NCI-H128 (cell line): ENCODE data around the gene CAMTA1.

Source experiments
- DNase-seq: peaks from one replicate; lab custom pipeline; 2025; ENCODE audit not compliant: unreplicated experiment; lab: John Stamatoyannopoulos, UW

Gene CAMTA1

GRCh38 chr1:7534061-7534825, 749.0 kb downstream of the CAMTA1 start:
- no peak for DNase-seq

DNA sequence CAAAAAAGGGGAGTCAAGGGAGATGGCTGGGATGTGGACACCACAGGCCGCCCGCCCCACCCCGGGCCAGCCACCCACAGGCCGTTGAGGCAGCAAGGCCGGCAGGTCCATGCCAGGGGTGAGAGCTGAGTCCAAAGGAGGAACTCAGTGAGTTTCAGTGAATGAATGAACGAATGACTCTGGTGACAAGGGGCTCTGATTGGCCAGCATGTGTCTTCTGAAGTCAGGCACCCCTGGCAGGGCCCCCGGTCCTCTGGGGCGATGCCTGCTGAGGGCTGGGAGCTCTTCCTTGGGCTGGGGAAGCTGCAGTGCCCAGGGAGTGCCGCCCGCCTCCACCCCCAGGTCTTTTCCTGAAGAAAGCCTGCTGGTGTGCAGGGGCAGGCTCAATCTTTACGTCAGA, 749.8 kb downstream of the CAMTA1 start:
- DNase-seq, result no peak

- DNase-seq, result no peak
Measured at GRCh38 chr1:7535934-7536878, 751.0 kb downstream of the CAMTA1 start.

- DNase-seq, result peak; percentile 37
Measured at GRCh38 chr1:7536891-7537591, 751.8 kb downstream of the CAMTA1 start.

- no peak for DNase-seq
Measured at GRCh38 chr1:7538033-7538432, 752.8 kb downstream of the CAMTA1 start.

DNA sequence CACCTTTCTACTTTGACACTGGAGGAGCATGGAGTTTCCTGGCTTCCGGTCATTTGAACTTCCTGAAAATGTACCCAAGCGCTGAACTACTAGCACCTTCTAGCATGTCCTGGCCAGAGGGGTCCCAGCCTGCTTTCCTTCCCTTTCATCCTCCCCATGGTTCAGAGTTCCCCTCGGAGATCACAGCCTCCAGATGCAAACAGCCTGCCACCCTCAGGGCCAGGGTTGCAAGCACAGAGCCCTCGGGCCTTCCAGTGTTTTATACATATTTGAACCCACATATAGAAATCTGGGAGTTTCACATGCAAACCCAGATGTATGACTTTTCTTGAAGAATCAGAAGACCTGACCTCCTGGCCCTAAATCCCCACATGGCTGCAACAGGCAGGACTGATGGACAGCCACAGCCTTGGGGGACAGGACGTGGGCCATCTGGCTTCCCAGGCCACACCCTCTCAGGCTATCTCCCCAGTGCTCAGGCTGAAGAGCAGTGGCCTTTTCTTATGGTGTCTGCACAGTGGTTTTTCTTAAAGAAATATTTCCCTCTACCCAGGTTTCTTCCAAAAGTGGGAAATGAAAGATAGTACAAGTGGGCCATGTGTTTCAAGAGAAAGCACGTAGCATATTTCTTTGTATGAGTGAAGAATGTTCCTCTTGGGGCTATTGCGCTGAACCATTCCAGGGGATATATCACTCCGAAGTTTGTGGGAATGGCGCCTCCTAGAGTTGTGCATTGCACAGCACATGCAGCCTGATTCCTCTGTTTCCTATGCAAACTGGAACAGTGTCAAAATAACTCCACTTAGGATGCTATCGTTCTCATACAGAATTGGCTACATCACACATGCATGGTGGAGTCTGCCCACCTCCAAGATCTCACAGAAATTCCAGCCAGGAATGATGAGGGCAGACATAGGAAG, 753.9 kb downstream of the CAMTA1 start:
- no peak for DNase-seq

DNA sequence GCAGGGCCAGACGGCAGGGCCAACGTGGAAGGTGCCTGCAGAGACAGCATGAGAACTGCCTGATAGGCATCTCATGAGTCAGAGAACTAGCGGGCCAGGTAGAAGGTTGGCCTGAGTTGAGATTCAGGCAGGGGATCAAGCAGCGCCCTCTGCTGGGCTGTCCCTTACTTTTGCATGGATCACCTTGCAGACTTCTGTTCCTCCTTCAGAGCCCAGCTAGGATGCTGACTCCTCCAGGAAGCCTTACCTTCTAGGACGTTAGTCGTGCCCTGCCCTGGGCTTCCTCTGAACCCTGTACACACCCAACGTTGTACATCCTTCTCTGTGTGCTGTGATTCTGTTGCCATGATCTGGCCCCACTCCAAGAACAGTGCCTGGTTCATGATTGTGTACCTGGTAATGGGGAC, 754.5 kb downstream of the CAMTA1 start:
- no peak for DNase-seq

- no peak for DNase-seq
Measured at GRCh38 chr1:7540816-7541215, 755.6 kb downstream of the CAMTA1 start.

DNA sequence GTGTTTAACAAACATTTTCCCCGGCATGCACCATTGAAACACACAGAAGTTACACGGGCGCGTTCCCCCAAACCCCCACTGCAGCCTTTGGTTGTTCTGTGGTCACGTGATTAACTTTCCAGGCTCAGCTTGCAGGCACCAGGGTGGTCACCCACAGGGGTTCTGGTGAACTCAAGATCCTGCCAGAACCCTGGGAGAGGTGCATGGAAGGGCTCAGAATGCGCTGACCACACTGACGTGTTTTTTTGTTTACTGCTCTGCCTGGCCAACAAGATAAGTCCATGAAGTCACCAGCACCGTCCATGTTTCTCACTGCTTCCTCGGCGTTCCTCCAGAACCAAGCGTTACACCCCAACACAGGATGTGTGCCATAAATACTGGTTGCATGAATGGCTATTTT, 756.4 kb downstream of the CAMTA1 start:
- no peak for DNase-seq

DNA sequence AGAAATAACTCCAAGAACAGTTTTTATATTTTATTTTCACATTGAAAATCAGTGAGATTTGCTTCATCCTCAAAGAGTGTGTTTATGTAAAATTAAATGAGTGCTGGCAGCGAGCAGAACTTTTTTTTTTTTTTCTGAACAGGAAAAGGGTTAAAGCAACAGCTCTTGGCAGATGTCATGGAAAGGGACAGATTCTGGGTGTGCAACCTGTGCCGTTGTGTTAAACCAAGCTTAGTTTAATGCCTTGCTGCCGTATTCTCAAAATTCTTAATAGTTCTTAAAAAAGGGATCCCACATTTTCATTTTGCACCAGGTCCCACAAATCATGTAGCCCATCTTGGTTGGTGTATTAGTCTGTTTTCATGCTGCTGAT, 758.5 kb downstream of the CAMTA1 start:
- no peak for DNase-seq

GRCh38 chr1:7549277-7550161, 764.3 kb downstream of the CAMTA1 start:
- DNase-seq, result no peak

DNA sequence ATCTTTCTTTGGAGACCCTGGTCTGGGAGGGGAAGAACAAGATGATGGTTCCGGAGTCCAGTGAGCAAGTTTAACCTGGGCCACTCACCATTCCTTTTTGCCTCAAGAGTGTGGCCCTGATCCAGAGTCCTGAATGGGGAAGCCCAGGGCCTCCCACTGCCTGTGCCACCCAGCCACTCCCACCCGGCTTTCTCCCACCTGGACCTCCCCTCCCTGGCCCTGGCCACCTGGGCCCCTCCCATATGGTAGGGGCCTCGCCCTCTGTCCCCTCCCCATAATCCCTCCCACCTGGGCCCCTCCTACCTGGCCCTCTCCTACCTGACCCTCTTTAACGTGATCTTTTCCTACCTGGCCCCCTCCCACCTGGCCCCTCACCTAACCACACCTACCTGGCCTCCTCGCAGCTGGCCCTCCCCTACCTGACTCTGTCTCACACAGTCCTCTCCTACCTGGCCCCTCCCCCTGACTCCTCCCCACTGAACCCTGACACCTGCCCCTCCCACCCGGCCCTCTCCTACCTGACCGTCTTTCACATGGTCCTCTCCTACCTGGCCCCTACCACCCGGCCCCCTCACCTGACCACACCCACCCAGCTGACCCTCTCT, 765.1 kb downstream of the CAMTA1 start:
- no peak for DNase-seq

DNA sequence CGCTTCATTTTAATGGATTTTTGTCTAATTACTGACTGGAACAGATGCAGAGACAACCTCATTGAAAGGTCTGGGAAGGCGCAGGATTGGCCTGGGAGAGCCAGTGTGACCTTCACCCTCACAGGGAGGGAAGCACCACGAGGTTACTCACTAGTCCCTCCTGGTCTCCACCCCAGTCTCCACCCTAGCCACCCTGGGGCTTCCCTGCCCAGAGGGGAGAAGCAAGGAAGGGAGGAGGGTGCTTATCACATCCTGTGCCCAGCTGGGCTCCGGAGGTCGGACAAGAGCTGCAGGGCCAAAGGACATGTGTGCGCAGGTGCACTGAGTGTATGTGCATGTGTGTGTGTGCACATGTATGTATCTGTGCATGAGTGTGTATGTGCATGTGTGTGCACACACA, 765.7 kb downstream of the CAMTA1 start:
- DNase-seq, result no peak

GRCh38 chr1:7551442-7551841, 766.2 kb downstream of the CAMTA1 start:
- no peak for DNase-seq

- no peak for DNase-seq
Measured at GRCh38 chr1:7552402-7552801, 767.1 kb downstream of the CAMTA1 start.

GRCh38 chr1:7553042-7553690, 767.9 kb downstream of the CAMTA1 start:
- DNase-seq, result no peak

- DNase-seq, result no peak
Measured at GRCh38 chr1:7554385-7555235, 769.4 kb downstream of the CAMTA1 start.
